Ishikawa (cell line): Measurements from ENCODE around the gene PCMTD2.

Experiments
- CEBPB ChIP-seq: IDR thresholded peaks from 2 replicates; pipeline ENCODE4 v1.6.1; 2012
- CREB1 ChIP-seq: IDR thresholded peaks from 2 replicates; pipeline ENCODE4 v1.6.1; 2012; ENCODE audit warnings: low read depth
- EGR1 ChIP-seq: IDR thresholded peaks from 2 replicates; pipeline ENCODE4 v1.6.1; 2012
- EP300 ChIP-seq: IDR thresholded peaks from 2 replicates; pipeline ENCODE4 v1.6.1; 2012; ENCODE audit warnings: borderline replicate concordance
- FOXM1 ChIP-seq: IDR thresholded peaks from 2 replicates; pipeline ENCODE4 v1.6.1; 2012; ENCODE audit warnings: low read depth, borderline replicate concordance
- NFIC ChIP-seq: IDR thresholded peaks from 2 replicates; pipeline ENCODE4 v1.6.1; 2012
- RAD21 ChIP-seq: IDR thresholded peaks from 2 replicates; pipeline ENCODE4 v1.6.1; 2012; ENCODE audit warnings: low read depth
- TAF1 ChIP-seq: IDR thresholded peaks from 2 replicates; pipeline ENCODE4 v1.6.1; 2012; ENCODE audit warnings: low read depth, mild to moderate bottlenecking
- TCF12 ChIP-seq: IDR thresholded peaks from 2 replicates; pipeline ENCODE4 v1.6.1; 2012; ENCODE audit warnings: low read depth
- TEAD4 ChIP-seq: IDR thresholded peaks from 2 replicates; pipeline ENCODE4 v1.6.1; 2012
- YY1 ChIP-seq: IDR thresholded peaks from 2 replicates; pipeline ENCODE4 v1.6.1; 2012; ENCODE audit warnings: low read depth
- ZBTB7A ChIP-seq: IDR thresholded peaks from 2 replicates; pipeline ENCODE4 v1.6.1; 2012; ENCODE audit warnings: low read depth
- TF ChIP-seq, protein P1 (sequence below): IDR thresholded peaks from 2 replicates; pipeline ENCODE4 v1.6.1; 2012
- TF ChIP-seq, protein P2 (sequence below): IDR thresholded peaks from 2 replicates; pipeline ENCODE4 v1.6.1; 2012; ENCODE audit warnings: low read depth, mild to moderate bottlenecking
- TF ChIP-seq, protein P3 (sequence below): IDR thresholded peaks from 2 replicates; pipeline ENCODE4 v1.6.1; 2012

PCMTD2 gene

DNA sequence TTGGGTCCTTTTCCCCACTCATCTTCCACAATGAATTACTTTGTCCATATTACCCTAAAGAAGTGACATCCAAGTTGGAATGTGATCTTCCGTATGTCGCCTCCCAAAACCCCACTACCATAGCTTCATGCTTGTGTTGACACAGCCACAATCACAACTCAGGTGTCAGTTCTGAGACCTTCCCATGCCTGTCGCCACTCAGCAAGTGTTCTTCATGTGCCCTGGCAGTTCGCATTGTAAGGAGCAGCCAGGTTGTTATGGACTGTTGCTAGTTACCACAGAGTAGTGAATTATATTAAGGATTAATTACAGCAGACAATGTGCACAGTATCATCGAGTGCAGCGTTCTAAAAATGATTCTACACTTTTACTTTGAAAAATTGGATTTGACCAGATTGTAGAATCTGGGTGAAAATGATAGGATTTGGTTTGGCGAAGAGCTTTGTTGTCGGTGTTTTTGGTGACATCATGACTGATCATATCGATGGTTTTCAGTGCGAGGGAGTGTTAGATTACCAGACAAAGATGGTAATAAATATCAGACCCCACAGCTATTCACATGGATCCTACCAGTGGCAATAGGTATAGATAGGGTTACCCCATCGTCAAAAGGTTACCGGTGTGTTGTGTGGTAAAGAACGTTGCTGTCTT is 1.7 kb downstream of the PCMTD2 start:
- TF ChIP-seq CREB1 = no peak
- TF ChIP-seq TCF12 = no peak
- TF ChIP-seq, protein P1, sequence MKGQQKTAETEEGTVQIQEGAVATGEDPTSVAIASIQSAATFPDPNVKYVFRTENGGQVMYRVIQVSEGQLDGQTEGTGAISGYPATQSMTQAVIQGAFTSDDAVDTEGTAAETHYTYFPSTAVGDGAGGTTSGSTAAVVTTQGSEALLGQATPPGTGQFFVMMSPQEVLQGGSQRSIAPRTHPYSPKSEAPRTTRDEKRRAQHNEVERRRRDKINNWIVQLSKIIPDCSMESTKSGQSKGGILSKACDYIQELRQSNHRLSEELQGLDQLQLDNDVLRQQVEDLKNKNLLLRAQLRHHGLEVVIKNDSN = no peak
- no peak for TF ChIP-seq ZBTB7A
- TF ChIP-seq TEAD4 = no peak

GRCh38 chr20:64258071-64258823 is 2.7 kb downstream of the PCMTD2 start:
- TF ChIP-seq, protein P1 = no peak
- TF ChIP-seq FOXM1 = no peak
- TF ChIP-seq, protein P2, sequence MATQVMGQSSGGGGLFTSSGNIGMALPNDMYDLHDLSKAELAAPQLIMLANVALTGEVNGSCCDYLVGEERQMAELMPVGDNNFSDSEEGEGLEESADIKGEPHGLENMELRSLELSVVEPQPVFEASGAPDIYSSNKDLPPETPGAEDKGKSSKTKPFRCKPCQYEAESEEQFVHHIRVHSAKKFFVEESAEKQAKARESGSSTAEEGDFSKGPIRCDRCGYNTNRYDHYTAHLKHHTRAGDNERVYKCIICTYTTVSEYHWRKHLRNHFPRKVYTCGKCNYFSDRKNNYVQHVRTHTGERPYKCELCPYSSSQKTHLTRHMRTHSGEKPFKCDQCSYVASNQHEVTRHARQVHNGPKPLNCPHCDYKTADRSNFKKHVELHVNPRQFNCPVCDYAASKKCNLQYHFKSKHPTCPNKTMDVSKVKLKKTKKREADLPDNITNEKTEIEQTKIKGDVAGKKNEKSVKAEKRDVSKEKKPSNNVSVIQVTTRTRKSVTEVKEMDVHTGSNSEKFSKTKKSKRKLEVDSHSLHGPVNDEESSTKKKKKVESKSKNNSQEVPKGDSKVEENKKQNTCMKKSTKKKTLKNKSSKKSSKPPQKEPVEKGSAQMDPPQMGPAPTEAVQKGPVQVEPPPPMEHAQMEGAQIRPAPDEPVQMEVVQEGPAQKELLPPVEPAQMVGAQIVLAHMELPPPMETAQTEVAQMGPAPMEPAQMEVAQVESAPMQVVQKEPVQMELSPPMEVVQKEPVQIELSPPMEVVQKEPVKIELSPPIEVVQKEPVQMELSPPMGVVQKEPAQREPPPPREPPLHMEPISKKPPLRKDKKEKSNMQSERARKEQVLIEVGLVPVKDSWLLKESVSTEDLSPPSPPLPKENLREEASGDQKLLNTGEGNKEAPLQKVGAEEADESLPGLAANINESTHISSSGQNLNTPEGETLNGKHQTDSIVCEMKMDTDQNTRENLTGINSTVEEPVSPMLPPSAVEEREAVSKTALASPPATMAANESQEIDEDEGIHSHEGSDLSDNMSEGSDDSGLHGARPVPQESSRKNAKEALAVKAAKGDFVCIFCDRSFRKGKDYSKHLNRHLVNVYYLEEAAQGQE = no peak
- no peak for TF ChIP-seq TEAD4
- no peak for TF ChIP-seq EP300
- no peak for TF ChIP-seq NFIC
- TF ChIP-seq TCF12 = no peak
- TF ChIP-seq, protein P3, sequence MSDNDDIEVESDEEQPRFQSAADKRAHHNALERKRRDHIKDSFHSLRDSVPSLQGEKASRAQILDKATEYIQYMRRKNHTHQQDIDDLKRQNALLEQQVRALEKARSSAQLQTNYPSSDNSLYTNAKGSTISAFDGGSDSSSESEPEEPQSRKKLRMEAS = no peak
- TF ChIP-seq TAF1 = no peak
- no peak for TF ChIP-seq CREB1
- TF ChIP-seq ZBTB7A = no peak

DNA sequence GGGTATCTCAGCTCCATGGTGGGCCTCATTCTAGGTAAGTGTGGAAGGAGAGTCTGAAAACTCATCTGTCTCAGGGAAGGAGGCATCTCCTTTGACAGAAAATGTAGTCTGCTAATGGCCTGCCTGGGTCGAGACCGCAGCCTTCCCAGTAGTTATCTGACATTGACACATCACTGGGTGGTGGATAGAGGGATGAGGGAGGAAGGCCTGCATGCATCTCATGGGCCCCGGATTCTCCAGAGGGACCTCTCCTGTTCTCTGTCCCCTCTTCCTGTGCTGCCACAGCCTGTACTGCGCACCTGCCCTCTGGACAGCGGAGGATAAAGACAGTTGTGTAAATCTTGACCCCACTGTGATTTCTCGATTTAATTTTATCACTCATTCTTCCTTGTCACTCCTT is 4.7 kb downstream of the PCMTD2 start:
- TF ChIP-seq FOXM1 (no peak), TCF12 (no peak), NFIC (no peak), EGR1 (no peak), TAF1 (no peak), RAD21 (no peak), TEAD4 (no peak), CREB1 (no peak), YY1 (no peak), CEBPB (no peak), ZBTB7A (no peak)
- TF ChIP-seq, protein P3 = no peak
- TF ChIP-seq, protein P2 = no peak
- TF ChIP-seq, protein P1 = no peak

GRCh38 chr20:64261138-64261537 is 5.6 kb downstream of the PCMTD2 start:
- TF ChIP-seq ZBTB7A (no peak), EP300 (no peak), NFIC (no peak), YY1 (no peak), EGR1 (no peak), TEAD4 (no peak), CEBPB (no peak)
- TF ChIP-seq, protein P2 = no peak
- TF ChIP-seq, protein P1 = no peak
